ENCODE data around the gene VPS45.

VPS45 gene

GRCh38 chr1:150102986-150103385, 35.4 kb downstream of the VPS45 start:
- Histone ChIP-seq H3K36me3 (ENCODE audit: insufficient read depth, low read depth, low read length) (peaks cover 17% of the 10 kb centered on the region; the same call in 1 of the 2 replicates), H3K4me3 (ENCODE audit: low read length) (no peak overlapping the region), H3K27me3 (ENCODE audit: insufficient read depth, low read length) (no peaks in the 10 kb centered on the region), H3K4me1 (ENCODE audit: insufficient read depth, low read length) (no peaks in the 10 kb centered on the region), H3K27ac (ENCODE audit: low read length) (no peak overlapping the region), H3K9ac (ENCODE audit: low read depth, low read length) (no peak overlapping the region), H3K9me3 (ENCODE audit: insufficient read depth, low read depth, low read length) (no peaks in the 10 kb centered on the region)

GRCh38 chr1:150106341-150106740, 38.8 kb downstream of the VPS45 start:
- Histone ChIP-seq H3K36me3 (ENCODE audit: insufficient read depth, low read depth, low read length) (peaks cover 9% of the 10 kb centered on the region), H3K4me3 (ENCODE audit: low read length) (no peak overlapping the region), H3K9me3 (ENCODE audit: insufficient read depth, low read depth, low read length) (no peaks in the 10 kb centered on the region)

DNA sequence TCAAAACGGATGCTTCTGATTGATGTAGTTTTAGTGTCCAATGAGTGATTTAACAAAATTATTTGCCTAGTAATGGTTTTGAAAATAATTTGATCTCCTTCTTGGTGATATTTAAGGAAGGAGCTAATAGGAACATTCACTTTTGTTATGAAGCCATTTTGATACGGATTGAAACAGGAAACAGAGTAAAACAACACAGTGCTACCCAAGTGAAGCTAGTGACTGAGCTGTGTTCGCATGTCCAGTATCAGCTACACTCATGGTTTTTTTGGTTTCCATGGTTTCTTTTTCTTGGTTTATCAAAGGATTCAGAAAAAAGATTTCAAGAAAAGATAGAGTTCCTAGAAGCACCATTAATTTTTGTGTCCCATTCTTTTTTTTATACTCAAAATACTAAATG, 42.0 kb downstream of the VPS45 start:
- Histone ChIP-seq H3K27ac (ENCODE audit: low read length) (no peak overlapping the region), H3K9ac (ENCODE audit: low read depth, low read length) (no peak overlapping the region), H3K4me3 (ENCODE audit: low read length) (no peak overlapping the region), H3K9me3 (ENCODE audit: insufficient read depth, low read depth, low read length) (no peaks in the 10 kb centered on the region), H3K27me3 (ENCODE audit: insufficient read depth, low read length) (no peaks in the 10 kb centered on the region), H3K4me1 (ENCODE audit: insufficient read depth, low read length) (no peaks in the 10 kb centered on the region), H3K36me3 (ENCODE audit: insufficient read depth, low read depth, low read length) (peaks cover 18% of the 10 kb centered on the region)

More at GRCh38 chr1:150106341-150106740, 38.8 kb downstream of the VPS45 start:
- no peak overlapping the region for H3K27ac ChIP-seq (ENCODE audit: low read length)
- no peak overlapping the region for H3K9ac ChIP-seq (ENCODE audit: low read depth, low read length)
- no peaks in the 10 kb centered on the region for H3K4me1 ChIP-seq (ENCODE audit: insufficient read depth, low read length)
- no peaks in the 10 kb centered on the region for H3K27me3 ChIP-seq (ENCODE audit: insufficient read depth, low read length)

GRCh38 chr1:150110116-150110515, 42.5 kb downstream of the VPS45 start:
- Histone ChIP-seq H3K36me3 (ENCODE audit: insufficient read depth, low read depth, low read length) (peaks cover 22% of the 10 kb centered on the region), H3K4me1 (ENCODE audit: insufficient read depth, low read length) (no peaks in the 10 kb centered on the region), H3K27me3 (ENCODE audit: insufficient read depth, low read length) (no peaks in the 10 kb centered on the region), H3K9me3 (ENCODE audit: insufficient read depth, low read depth, low read length) (peaks cover 5% of the 10 kb centered on the region), H3K27ac (ENCODE audit: low read length) (no peak overlapping the region), H3K4me3 (ENCODE audit: low read length) (no peak overlapping the region), H3K9ac (ENCODE audit: low read depth, low read length) (no peak overlapping the region)

GRCh38 chr1:150111670-150112069, 44.1 kb downstream of the VPS45 start:
- peaks cover 10% of the 10 kb centered on the region for H3K9me3 ChIP-seq (ENCODE audit: insufficient read depth, low read depth, low read length)

GRCh38 chr1:150115121-150115520, 47.5 kb downstream of the VPS45 start:
- peaks cover 22% of the 10 kb centered on the region for H3K36me3 ChIP-seq (ENCODE audit: insufficient read depth, low read depth, low read length)
- H3K4me1 ChIP-seq (ENCODE audit: insufficient read depth, low read length) = no peaks in the 10 kb centered on the region

More at GRCh38 chr1:150111670-150112069, 44.1 kb downstream of the VPS45 start:
- no peaks in the 10 kb centered on the region for H3K4me1 ChIP-seq (ENCODE audit: insufficient read depth, low read length)
- H3K36me3 ChIP-seq (ENCODE audit: insufficient read depth, low read depth, low read length) = peaks cover 22% of the 10 kb centered on the region
- H3K4me3 ChIP-seq (ENCODE audit: low read length) = no peak overlapping the region
- no peak overlapping the region for H3K27ac ChIP-seq (ENCODE audit: low read length)
- no peaks in the 10 kb centered on the region for H3K27me3 ChIP-seq (ENCODE audit: insufficient read depth, low read length)
- no peak overlapping the region for H3K9ac ChIP-seq (ENCODE audit: low read depth, low read length)

DNA sequence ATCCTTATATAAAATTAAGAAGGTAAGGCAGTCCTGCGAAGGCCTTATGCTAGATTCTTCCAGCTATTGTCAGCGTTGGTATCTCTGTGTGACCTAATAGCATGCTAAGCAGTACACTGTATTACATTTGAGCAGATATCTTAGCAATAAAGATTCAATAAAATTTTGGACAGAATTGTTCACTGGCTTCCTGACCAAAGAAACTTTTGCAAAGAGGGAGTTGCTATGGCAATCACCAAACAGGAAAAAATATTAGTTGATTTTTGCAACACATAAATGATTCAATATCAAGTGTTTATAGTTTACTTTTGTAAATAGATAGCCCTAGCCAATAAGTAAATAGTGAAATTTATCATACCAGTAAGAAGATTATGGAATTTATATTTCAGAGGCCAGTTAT, 51.1 kb downstream of the VPS45 start:
- Histone ChIP-seq H3K4me3 (ENCODE audit: low read length) (no peak overlapping the region), H3K27ac (ENCODE audit: low read length) (no peak overlapping the region), H3K36me3 (ENCODE audit: insufficient read depth, low read depth, low read length) (peaks cover 7% of the 10 kb centered on the region; the same call in 1 of the 2 replicates), H3K9me3 (ENCODE audit: insufficient read depth, low read depth, low read length) (peaks cover 10% of the 10 kb centered on the region), H3K4me1 (ENCODE audit: insufficient read depth, low read length) (no peaks in the 10 kb centered on the region), H3K27me3 (ENCODE audit: insufficient read depth, low read length) (no peaks in the 10 kb centered on the region), H3K9ac (ENCODE audit: low read depth, low read length) (no peak overlapping the region)

More at GRCh38 chr1:150115121-150115520, 47.5 kb downstream of the VPS45 start:
- Histone ChIP-seq H3K27ac (ENCODE audit: low read length) (no peak overlapping the region), H3K4me3 (ENCODE audit: low read length) (no peak overlapping the region), H3K9ac (ENCODE audit: low read depth, low read length) (no peak overlapping the region), H3K9me3 (ENCODE audit: insufficient read depth, low read depth, low read length) (peaks cover 10% of the 10 kb centered on the region), H3K27me3 (ENCODE audit: insufficient read depth, low read length) (no peaks in the 10 kb centered on the region)

DNA sequence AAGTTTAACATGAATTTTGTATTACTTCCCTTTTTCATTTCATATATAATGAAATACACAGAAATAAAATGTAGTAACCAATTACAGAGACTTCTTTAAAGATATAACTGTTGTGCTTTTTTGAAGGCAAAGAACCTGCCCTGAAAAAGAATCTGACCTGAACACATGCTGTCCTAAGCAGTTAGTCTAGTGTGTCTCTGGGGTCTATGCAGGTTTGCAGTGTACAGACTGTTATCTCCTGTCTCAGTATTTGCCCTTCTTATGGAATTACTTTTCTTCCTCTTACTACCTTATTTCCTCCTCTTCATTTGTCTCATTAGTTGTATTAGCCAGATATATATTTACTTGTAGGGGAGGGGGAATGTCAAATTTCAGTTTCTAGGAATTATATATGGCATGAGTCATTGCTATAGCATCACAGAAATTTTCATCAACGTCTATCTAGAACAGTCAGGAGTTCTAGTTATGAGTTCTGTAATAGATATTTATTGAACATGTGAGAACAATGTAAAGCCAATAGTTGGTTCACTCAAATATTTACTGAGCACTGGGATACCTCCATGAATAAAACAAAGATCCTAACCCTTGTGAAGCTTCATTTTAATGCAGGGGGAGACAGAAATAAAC, 53.8 kb downstream of the VPS45 start:
- H3K36me3 ChIP-seq (ENCODE audit: insufficient read depth, low read depth, low read length) = no peaks in the 10 kb centered on the region
- no peak overlapping the region for H3K4me3 ChIP-seq (ENCODE audit: low read length)
- no peak overlapping the region for H3K27ac ChIP-seq (ENCODE audit: low read length)
- no peaks in the 10 kb centered on the region for H3K27me3 ChIP-seq (ENCODE audit: insufficient read depth, low read length)
- H3K9me3 ChIP-seq (ENCODE audit: insufficient read depth, low read depth, low read length) = no peaks in the 10 kb centered on the region
- H3K9ac ChIP-seq (ENCODE audit: low read depth, low read length) = no peak overlapping the region
- H3K4me1 ChIP-seq (ENCODE audit: insufficient read depth, low read length) = no peaks in the 10 kb centered on the region

DNA sequence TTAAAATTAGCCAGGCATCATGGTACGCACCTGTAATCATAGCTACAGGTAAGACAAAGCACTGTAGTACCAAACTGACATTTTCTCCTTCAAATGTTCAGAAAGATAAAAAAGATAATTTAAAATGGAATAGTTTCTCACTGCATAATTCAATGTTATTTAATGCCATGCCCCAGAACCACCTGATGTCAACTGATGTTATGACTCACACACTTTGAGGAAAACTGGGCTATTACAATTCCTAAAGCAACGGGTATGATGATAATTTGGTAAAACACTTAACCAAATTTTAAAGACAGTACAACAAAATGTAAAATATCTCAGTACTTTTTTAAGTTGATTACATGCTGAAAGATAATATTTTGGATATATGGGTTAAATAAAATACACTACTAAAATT, 59.2 kb downstream of the VPS45 start:
- H3K9ac ChIP-seq (ENCODE audit: low read depth, low read length) = no peak overlapping the region
- no peaks in the 10 kb centered on the region for H3K4me1 ChIP-seq (ENCODE audit: insufficient read depth, low read length)
- H3K27ac ChIP-seq (ENCODE audit: low read length) = no peak overlapping the region
- no peak overlapping the region for H3K4me3 ChIP-seq (ENCODE audit: low read length)
- no peaks in the 10 kb centered on the region for H3K9me3 ChIP-seq (ENCODE audit: insufficient read depth, low read depth, low read length)
- H3K27me3 ChIP-seq (ENCODE audit: insufficient read depth, low read length) = no peaks in the 10 kb centered on the region
- no peaks in the 10 kb centered on the region for H3K36me3 ChIP-seq (ENCODE audit: insufficient read depth, low read depth, low read length)

DNA sequence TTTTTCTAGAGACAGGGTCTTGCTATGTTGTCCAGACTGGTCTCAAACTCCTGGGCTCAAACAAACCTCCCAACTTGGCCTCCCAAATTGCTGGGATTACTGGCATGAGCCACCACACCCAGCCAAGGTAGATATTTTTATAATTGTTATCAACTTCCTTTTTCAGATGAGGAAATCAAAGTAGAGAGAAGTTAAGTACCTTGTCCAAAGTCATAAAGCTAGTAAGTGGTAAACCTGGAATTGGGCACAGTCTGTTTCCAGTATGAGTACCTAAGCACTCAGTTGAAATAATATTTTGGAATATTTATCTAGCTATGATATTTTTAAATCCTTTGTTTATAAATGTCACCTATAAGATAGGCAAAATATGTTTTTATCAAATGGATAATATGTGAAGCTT, 59.9 kb downstream of the VPS45 start:
- no peaks in the 10 kb centered on the region for H3K27me3 ChIP-seq (ENCODE audit: insufficient read depth, low read length)
- no peak overlapping the region for H3K9ac ChIP-seq (ENCODE audit: low read depth, low read length)
- H3K36me3 ChIP-seq (ENCODE audit: insufficient read depth, low read depth, low read length) = no peaks in the 10 kb centered on the region

DNA sequence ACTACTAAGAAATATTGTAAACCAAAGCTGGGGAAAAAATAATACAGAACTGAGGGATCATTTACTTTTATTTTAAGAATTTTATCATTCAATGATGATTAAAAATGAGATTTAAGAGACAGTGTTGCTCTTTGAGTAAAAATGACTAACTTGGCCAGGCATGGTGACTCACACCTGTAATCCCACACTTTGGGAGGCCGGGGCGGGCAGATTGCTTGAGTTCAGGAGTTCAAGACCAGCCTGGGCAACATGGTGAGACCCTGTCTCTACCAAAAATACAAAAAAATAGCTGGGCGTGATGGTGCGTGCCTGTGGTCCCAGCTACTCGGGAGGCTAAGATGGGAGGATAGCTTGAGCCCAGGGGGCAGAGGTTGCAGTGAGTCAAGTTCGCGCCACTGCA, 60.3 kb downstream of the VPS45 start:
- H3K36me3 ChIP-seq (ENCODE audit: insufficient read depth, low read depth, low read length) = no peaks in the 10 kb centered on the region
- no peaks in the 10 kb centered on the region for H3K9me3 ChIP-seq (ENCODE audit: insufficient read depth, low read depth, low read length)
- no peaks in the 10 kb centered on the region for H3K27me3 ChIP-seq (ENCODE audit: insufficient read depth, low read length)
- H3K4me3 ChIP-seq (ENCODE audit: low read length) = no peak overlapping the region
- H3K27ac ChIP-seq (ENCODE audit: low read length) = no peak overlapping the region
- H3K4me1 ChIP-seq (ENCODE audit: insufficient read depth, low read length) = no peaks in the 10 kb centered on the region
- no peak overlapping the region for H3K9ac ChIP-seq (ENCODE audit: low read depth, low read length)

More for the DNA sequence above, 59.9 kb downstream of the VPS45 start:
- H3K4me1 ChIP-seq (ENCODE audit: insufficient read depth, low read length) = no peaks in the 10 kb centered on the region
- no peaks in the 10 kb centered on the region for H3K9me3 ChIP-seq (ENCODE audit: insufficient read depth, low read depth, low read length)
- H3K4me3 ChIP-seq (ENCODE audit: low read length) = no peak overlapping the region
- H3K27ac ChIP-seq (ENCODE audit: low read length) = no peak overlapping the region

- Histone ChIP-seq H3K4me3 (ENCODE audit: low read length) (no peak overlapping the region), H3K9me3 (ENCODE audit: insufficient read depth, low read depth, low read length) (no peaks in the 10 kb centered on the region), H3K9ac (ENCODE audit: low read depth, low read length) (no peak overlapping the region), H3K27me3 (ENCODE audit: insufficient read depth, low read length) (no peaks in the 10 kb centered on the region), H3K4me1 (ENCODE audit: insufficient read depth, low read length) (no peaks in the 10 kb centered on the region), H3K27ac (ENCODE audit: low read length) (no peak overlapping the region), H3K36me3 (ENCODE audit: insufficient read depth, low read depth, low read length) (no peaks in the 10 kb centered on the region)
These were observed 64.8 kb downstream of the VPS45 start for GRCh38 chr1:150132372-150132771.

Data from iPS-20b (cell line).